ENCODE results near the gene TYW1B. TPM values are rescaled to one million over a fixed set of nuclear protein-coding genes. Genes with fewer than 3 reads are reported as not detected.

TYW1B gene
- total RNA-seq, 1 donor = 6.7 TPM

Small RNA genes within 50 kb of the gene (small RNA-seq; reads per million reads assigned to genes)
- not detected for gene AC211469.2
- gene MIR4650-2 = not detected
- not detected for gene RN7SL377P
- gene RN7SL625P = not detected

Other genes starting within 250 kb of the TYW1B start
- 21.5 TPM for gene POM121, start 96.9 kb upstream of the TYW1B start, total RNA-seq
- 5.9 TPM for gene TRIM74, start 141.3 kb upstream of the TYW1B start, total RNA-seq
- not detected for gene SPDYE8, start 201.6 kb upstream of the TYW1B start, total RNA-seq
- gene SPDYE11, start 229.7 kb upstream of the TYW1B start, total RNA-seq = not detected

Measured in hematopoietic multipotent progenitor cell (in vitro differentiated cells).